GM12865 (cell line): Measurements from ENCODE around the gene ATG5.
"Not testable (repeated sequence)": the region's sequence is repeated elsewhere in the genome, so short reads cannot be mapped to it uniquely, and the experiment has no call there.

Experiments used
- DNase-seq: peaks from one replicate; pipeline ENCODE4 v3.0.0; 2010; ENCODE audit warnings: low read depth
- H3K4me3 ChIP-seq: 2 replicates; pipeline ENCODE4 v1.5.1; 2011; ENCODE audit warnings: mild to moderate bottlenecking, low read depth, low read length, control low read depth
- CTCF ChIP-seq: IDR thresholded peaks from 2 replicates; pipeline ENCODE4 v1.5.1; 2011; ENCODE audit warnings: low read length, control low read depth, low read depth, inconsistent platforms; ENCODE audit not compliant: insufficient read depth; ENCODE audit errors: missing control alignments

Gene ATG5

GRCh38 chr6:106244521-106244920, 81.0 kb downstream of the ATG5 start:
- no peak for TF ChIP-seq CTCF
- DNase-seq, result no peak

GRCh38 chr6:106243261-106243660, 82.3 kb downstream of the ATG5 start:
- DNase-seq, result no peak
- TF ChIP-seq CTCF, result no peak
- no peak overlapping the region for H3K4me3 ChIP-seq

More at GRCh38 chr6:106244521-106244920, 81.0 kb downstream of the ATG5 start:
- H3K4me3 ChIP-seq, result no peak overlapping the region

- H3K4me3 ChIP-seq, result no peak overlapping the region
- no peak for TF ChIP-seq CTCF
- no peak for DNase-seq
Observed at GRCh38 chr6:106241498-106241897, 84.1 kb downstream of the ATG5 start.

- TF ChIP-seq CTCF, result no peak
- DNase-seq, result no peak
- no peak overlapping the region for H3K4me3 ChIP-seq
Observed at GRCh38 chr6:106237286-106237685, 88.3 kb downstream of the ATG5 start.

- not testable (repeated sequence) for DNase-seq, H3K4me3 ChIP-seq
Observed at GRCh38 chr6:106229876-106230445, 95.6 kb downstream of the ATG5 start.

GRCh38 chr6:106227612-106228507, 97.7 kb downstream of the ATG5 start:
- no peak overlapping the region for H3K4me3 ChIP-seq
- no peak for DNase-seq
- no peak for TF ChIP-seq CTCF

GRCh38 chr6:106226676-106227075, 98.9 kb downstream of the ATG5 start:
- TF ChIP-seq CTCF, result no peak
- H3K4me3 ChIP-seq, result no peak overlapping the region
- DNase-seq, result no peak
